H1 (cell line): ENCODE measurements around the gene STX8. TPM values are rescaled to one million over a fixed set of nuclear protein-coding genes. Genes with fewer than 3 reads are reported as not detected.

Experiments
- FOSL1 ChIP-seq: IDR thresholded peaks from 2 replicates; pipeline ENCODE4 v1.6.1; 2011; ENCODE audit warnings: mild to moderate bottlenecking, low read depth, low read length, moderate library complexity; ENCODE audit not compliant: insufficient read depth
- polyA plus RNA-seq, 7 experiments: library from polyadenylated mRNA; depleted of rRNA in 3 of 7; stranded (reverse) in 5 of 7; unstranded in 2 of 7; fragments of >200 nt in 5 of 7; fragments of 200-250 nt in 2 of 7; gene quantifications; 1 replicate in 5 of 7; 2 replicates in 1 of 7; 4 replicates in 1 of 7; pipeline versions ENCODE4 v1.2.1 to v1.2.3, GENCODE V29; 2011 to 2013; ENCODE audit warnings: missing spikeins in 2 of 7, mixed read lengths in 2 of 7
- total RNA-seq: library from RNA; stranded (reverse); fragmentation: NEBNext Ultra II Directional; extraction: Animal tissue kit (Norgen Biotek cat#: 25700); gene quantifications from 2 replicates; pipeline ENCODE4 v1.2.1, GENCODE V29; 2021
- TF ChIP-seq, protein P1 (sequence below): IDR thresholded peaks from 2 replicates; pipeline ENCODE4 v1.6.1; 2012; ENCODE audit warnings: inconsistent platforms
- TF ChIP-seq, protein P2 (sequence below): IDR thresholded peaks from 2 replicates; pipeline ENCODE4 v1.6.1; 2012; ENCODE audit warnings: low read length, inconsistent platforms
- TF ChIP-seq, protein P3 (sequence below), 3 experiments: IDR thresholded peaks; 1 replicate in 2 of 3; 2 replicates in 1 of 3; pipeline versions ENCODE4 v1.5.1 to v1.6.1; 2011; ENCODE audit warnings: low read length in 3 of 3, mild to moderate bottlenecking in 3 of 3, inconsistent platforms in 2 of 3, low read depth in 1 of 3, moderate library complexity in 1 of 3; ENCODE audit not compliant: insufficient read depth in 1 of 3; ENCODE audit errors: control extremely low read depth in 1 of 3

Gene STX8
- total and polyA plus RNA-seq, 2 of the 8 experiments (the other 6 are each of a cell fraction or from before 2014, with no cell fraction given): 22.8 to 42.5 TPM

DNA sequence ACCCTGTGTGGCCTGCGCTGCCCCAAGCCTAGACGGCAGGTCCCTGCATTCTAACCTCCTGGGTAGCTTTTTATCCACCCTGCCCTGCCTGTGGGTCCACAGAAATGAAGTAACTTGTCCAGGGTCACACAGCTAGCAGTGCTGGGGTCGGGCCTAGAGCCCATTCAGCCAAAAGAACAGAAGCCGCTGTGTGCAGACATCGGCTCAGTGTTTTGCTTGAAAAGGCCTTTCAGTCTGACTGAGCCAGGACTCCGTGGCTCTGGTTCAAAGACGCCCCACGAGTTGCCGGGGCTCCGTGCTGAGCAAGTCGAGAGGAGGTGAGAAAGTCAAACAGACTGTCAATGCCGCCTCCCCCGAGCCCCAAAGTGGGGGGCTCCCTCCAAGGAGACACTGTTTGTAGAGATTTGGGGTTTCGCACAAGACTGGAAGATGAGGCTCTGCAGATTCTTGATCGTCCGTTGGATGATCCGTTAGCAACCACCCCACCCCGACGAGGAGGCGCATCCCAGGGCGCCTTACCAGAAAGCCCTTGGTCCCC lies 328.1 kb downstream of the STX8 start (continued):
- TF ChIP-seq, protein P1, sequence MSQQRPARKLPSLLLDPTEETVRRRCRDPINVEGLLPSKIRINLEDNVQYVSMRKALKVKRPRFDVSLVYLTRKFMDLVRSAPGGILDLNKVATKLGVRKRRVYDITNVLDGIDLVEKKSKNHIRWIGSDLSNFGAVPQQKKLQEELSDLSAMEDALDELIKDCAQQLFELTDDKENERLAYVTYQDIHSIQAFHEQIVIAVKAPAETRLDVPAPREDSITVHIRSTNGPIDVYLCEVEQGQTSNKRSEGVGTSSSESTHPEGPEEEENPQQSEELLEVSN: no peak
- TF ChIP-seq, protein P2, sequence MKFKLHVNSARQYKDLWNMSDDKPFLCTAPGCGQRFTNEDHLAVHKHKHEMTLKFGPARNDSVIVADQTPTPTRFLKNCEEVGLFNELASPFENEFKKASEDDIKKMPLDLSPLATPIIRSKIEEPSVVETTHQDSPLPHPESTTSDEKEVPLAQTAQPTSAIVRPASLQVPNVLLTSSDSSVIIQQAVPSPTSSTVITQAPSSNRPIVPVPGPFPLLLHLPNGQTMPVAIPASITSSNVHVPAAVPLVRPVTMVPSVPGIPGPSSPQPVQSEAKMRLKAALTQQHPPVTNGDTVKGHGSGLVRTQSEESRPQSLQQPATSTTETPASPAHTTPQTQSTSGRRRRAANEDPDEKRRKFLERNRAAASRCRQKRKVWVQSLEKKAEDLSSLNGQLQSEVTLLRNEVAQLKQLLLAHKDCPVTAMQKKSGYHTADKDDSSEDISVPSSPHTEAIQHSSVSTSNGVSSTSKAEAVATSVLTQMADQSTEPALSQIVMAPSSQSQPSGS: no peak
- no peak for TF ChIP-seq FOSL1
- TF ChIP-seq, protein P3, sequence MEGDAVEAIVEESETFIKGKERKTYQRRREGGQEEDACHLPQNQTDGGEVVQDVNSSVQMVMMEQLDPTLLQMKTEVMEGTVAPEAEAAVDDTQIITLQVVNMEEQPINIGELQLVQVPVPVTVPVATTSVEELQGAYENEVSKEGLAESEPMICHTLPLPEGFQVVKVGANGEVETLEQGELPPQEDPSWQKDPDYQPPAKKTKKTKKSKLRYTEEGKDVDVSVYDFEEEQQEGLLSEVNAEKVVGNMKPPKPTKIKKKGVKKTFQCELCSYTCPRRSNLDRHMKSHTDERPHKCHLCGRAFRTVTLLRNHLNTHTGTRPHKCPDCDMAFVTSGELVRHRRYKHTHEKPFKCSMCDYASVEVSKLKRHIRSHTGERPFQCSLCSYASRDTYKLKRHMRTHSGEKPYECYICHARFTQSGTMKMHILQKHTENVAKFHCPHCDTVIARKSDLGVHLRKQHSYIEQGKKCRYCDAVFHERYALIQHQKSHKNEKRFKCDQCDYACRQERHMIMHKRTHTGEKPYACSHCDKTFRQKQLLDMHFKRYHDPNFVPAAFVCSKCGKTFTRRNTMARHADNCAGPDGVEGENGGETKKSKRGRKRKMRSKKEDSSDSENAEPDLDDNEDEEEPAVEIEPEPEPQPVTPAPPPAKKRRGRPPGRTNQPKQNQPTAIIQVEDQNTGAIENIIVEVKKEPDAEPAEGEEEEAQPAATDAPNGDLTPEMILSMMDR (IDR thresholded peaks at IDR 0.05; ENCODE audit: control extremely low read depth in 1 of 3, insufficient read depth in 1 of 3, low read depth in 1 of 3, low read length in 3 of 3): no peak
